Ovary (tissue), 9 donors: Measurements from ENCODE around the gene YWHAG. TPM values are rescaled to one million over a fixed set of nuclear protein-coding genes. Genes with fewer than 3 reads are reported as not detected.
"Not testable (repeated sequence)": the region's sequence is repeated elsewhere in the genome, so short reads cannot be mapped to it uniquely, and the experiment has no call there.

Experiments
- DNase-seq, 5 donors: peaks; one replicate each; pipeline ENCODE4 v3.0.0-alpha.2; 2019 to 2020
- H3K27ac ChIP-seq, 2 donors: fragments of 200-600 bp; one replicate each; pipeline versions ENCODE4 v1.5.1 to v1.8.0; 2019 to 2022
- H3K27me3 ChIP-seq: fragments of 200-600 bp; one replicate; pipeline ENCODE4 v1.8.0; 2022
- H3K36me3 ChIP-seq: fragments of 200-600 bp; sonication (generic); one replicate; pipeline ENCODE4 v1.5.1; 2019
- H3K4me1 ChIP-seq: one replicate; pipeline ENCODE4 v1.8.1; 2013; ENCODE audit warnings: mild to moderate bottlenecking, moderate library complexity; ENCODE audit not compliant: insufficient read depth
- H3K4me3 ChIP-seq: fragments of 200-600 bp; sonication (generic); one replicate; pipeline ENCODE4 v1.5.1; 2017
- H3K9me3 ChIP-seq, 2 donors: fragments of 200-600 bp in 1 of 2; sonication (generic) in 1 of 2; one replicate each; pipeline versions ENCODE4 v1.5.1 to v1.8.1; 2013 to 2019; ENCODE audit warnings: mild to moderate bottlenecking in 1 of 2, moderate library complexity in 1 of 2
- CTCF ChIP-seq, 3 donors: fragments of 450-650 bp in 2 of 3; fragments of 200-600 bp in 1 of 3; IDR thresholded peaks; one replicate each; pipeline versions ENCODE4 v1.5.1 to v1.8.0; 2016 to 2022; ENCODE audit warnings: antibody characterized with exemption in 3 of 3, mild to moderate bottlenecking in 1 of 3
- EP300 ChIP-seq: sonication (generic); formaldehyde crosslinking; IDR thresholded peaks from one replicate; pipeline ENCODE4 v1.6.1; 2017; ENCODE audit warnings: antibody characterized with exemption
- POLR2A ChIP-seq: fragments of 450-650 bp; IDR thresholded peaks from one replicate; pipeline ENCODE4 v1.6.1; 2017; ENCODE audit warnings: antibody characterized with exemption, mild to moderate bottlenecking, moderate library complexity
- WGBS, 3 donors: extraction: QIAGEN DNeasy Blood & Tissue Kit in 1 of 3; methylation state at CpG; one replicate each; pipeline versions ENCODE4 v1.1.5 to v1.1.7; 2013 to 2017; 5-methylcytosine and 5-hydroxymethylcytosine counted together
- intact Hi-C, 4 donors: fragments of 100-400 bp; cut with DNase I; formaldehyde crosslinking; loops; one replicate each; pipeline versions ENCODE4 v1.11.0 to v1.15.1; 2022 to 2023
- polyA plus RNA-seq, 2 donors: library from polyadenylated mRNA; stranded (reverse); fragments of 200-250 nt in 1 of 2; fragments of 350-450 nt in 1 of 2; fragmentation: Illumina TruSeq in 1 of 2; extraction: RNeasy Lipid Tissue Mini Kit (QIAGEN cat#74804) in 1 of 2; gene quantifications; one replicate each; pipeline ENCODE4 v1.2.3, GENCODE V29; 2013 to 2014
- total RNA-seq, 7 donors: library from RNA; depleted of rRNA in 2 of 7; stranded (reverse); fragments of >200 nt in 2 of 7; fragmentation: NEBNext Ultra II Directional in 3 of 7; extraction: Animal tissue kit (Norgen Biotek cat#: 25700) in 3 of 7; gene quantifications; one replicate each; pipeline versions ENCODE4 v1.1.0 to v1.2.4, GENCODE V29; 2016 to 2023
- donor health status: DM: no; HTN: no; CAD: no; lungs with moderate emphysema.
- donor health status: DM: no; HTN: no; CAD: no.
- donor health status: Bipolar disorder and iron deficiency.
- donor health status: DM: yes; HTN: yes; CAD: no.
- donor health status: DM: no; HTN: no; CAD: no.
- donor health status: DM: yes; HTN: yes; CAD: no.

YWHAG gene
- total and polyA plus RNA-seq, 9 donors: 32.0 to 121 (median 99.2) TPM

GRCh38 chr7:76392531-76393115 is 33.8 kb upstream of the YWHAG start:
- H3K27ac ChIP-seq: peak overlapping the region; percentile 55 to 89
- intact Hi-C loops: no loop called here
- no peaks in the 10 kb centered on the region for H3K27me3 ChIP-seq
- H3K4me1 ChIP-seq: peaks cover 9% of the 10 kb centered on the region
- no peaks in the 10 kb centered on the region for H3K9me3 ChIP-seq
- H3K4me3 ChIP-seq: peak overlapping the region; percentile 21
- no peak for TF ChIP-seq EP300
- 34 to 40% (median 36%) methylated on average over 12 of the region's 12 CpGs for WGBS, 3 donors
- DNase-seq: no peak
- no peaks in the 10 kb centered on the region for H3K36me3 ChIP-seq

- H3K9me3 ChIP-seq: no peaks in the 10 kb centered on the region
- intact Hi-C loops: no loop called here
- no peak overlapping the region for H3K4me3 ChIP-seq
- TF ChIP-seq EP300 (no peak), CTCF (IDR thresholded peaks at IDR 0.05) (no peak)
- H3K27me3 ChIP-seq: no peaks in the 10 kb centered on the region
- H3K36me3 ChIP-seq: no peaks in the 10 kb centered on the region
- DNase-seq: no peak
- WGBS, 3 donors: 93 to 97% (median 95%) methylated on average over 13 of the region's 13 CpGs
- H3K4me1 ChIP-seq: peaks cover 4% of the 10 kb centered on the region
- no peak overlapping the region for H3K27ac ChIP-seq
Observed at GRCh38 chr7:76390092-76390491, 31.3 kb upstream of the YWHAG start.

DNA sequence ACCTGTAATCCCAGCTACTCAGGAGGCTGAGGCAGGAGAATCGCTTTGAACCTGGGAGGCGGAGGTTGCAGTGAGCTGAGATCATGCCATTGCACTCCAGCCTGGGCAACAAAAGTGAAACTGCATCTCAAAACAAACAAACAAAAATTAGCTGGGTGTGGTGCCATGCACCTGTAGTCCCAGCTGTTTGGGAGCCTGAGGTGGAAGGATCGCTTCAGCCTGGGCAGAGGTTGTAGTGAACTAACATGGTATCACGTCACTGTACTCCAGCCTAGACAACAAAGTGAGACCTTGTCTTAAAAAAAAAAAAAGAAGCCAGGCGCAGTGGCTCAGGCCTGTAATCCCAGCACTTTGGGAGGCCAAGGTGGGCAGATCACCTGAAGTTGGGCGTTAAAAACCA is 29.0 kb upstream of the YWHAG start:
- intact Hi-C loops, H3K36me3 ChIP-seq, H3K9me3 ChIP-seq, H3K27me3 ChIP-seq, H3K4me3 ChIP-seq, H3K27ac ChIP-seq, H3K4me1 ChIP-seq, DNase-seq: not testable (repeated sequence)
- 96 to 98% (median 97%) methylated on average over 6 of the region's 6 CpGs for WGBS, 3 donors

GRCh38 chr7:76386691-76387260 is 28.0 kb upstream of the YWHAG start:
- H3K4me1 ChIP-seq: no peaks in the 10 kb centered on the region
- no peak overlapping the region for H3K4me3 ChIP-seq
- H3K9me3 ChIP-seq: no peaks in the 10 kb centered on the region
- DNase-seq: no peak
- H3K27me3 ChIP-seq: no peaks in the 10 kb centered on the region
- no peak for TF ChIP-seq EP300
- TF ChIP-seq POLR2A: no peak
- no peak for TF ChIP-seq CTCF (IDR thresholded peaks at IDR 0.05)
- intact Hi-C loops: no loop called here
- no peaks in the 10 kb centered on the region for H3K36me3 ChIP-seq
- H3K27ac ChIP-seq: no peak overlapping the region
- 85 to 91% (median 88%) methylated on average over 11 of the region's 11 CpGs for WGBS, 3 donors

- peaks cover 6% of the 10 kb centered on the region for H3K4me1 ChIP-seq
- no peaks in the 10 kb centered on the region for H3K36me3 ChIP-seq
- H3K4me3 ChIP-seq: no peak overlapping the region
- intact Hi-C loops: no loop called here
- H3K27me3 ChIP-seq: no peaks in the 10 kb centered on the region
- WGBS, 3 donors: 71% methylated on average over 13 of the region's 13 CpGs
- DNase-seq: no peak
- H3K9me3 ChIP-seq: no peaks in the 10 kb centered on the region
- H3K27ac ChIP-seq: no peak overlapping the region
- TF ChIP-seq EP300: no peak
- TF ChIP-seq POLR2A: no peak
- no peak for TF ChIP-seq CTCF (IDR thresholded peaks at IDR 0.05)
Observed at GRCh38 chr7:76383089-76383944, 24.5 kb upstream of the YWHAG start.
